Tibial artery (tissue), 4 donors: Measurements from ENCODE around the gene BACH1.
A peak's percentile ranks its signal among the peaks of the same experiment; 100 is the strongest.

Experiments
- DNase-seq, 2 donors: peaks; one replicate each; pipeline ENCODE4 v3.0.0-alpha.2; 2019
- H3K27ac ChIP-seq, 2 donors: fragments of 200-600 bp; sonication (generic) in 1 of 2; 1 replicate in 1 of 2; 2 replicates in 1 of 2; pipeline ENCODE4 v1.5.1; 2018 to 2019; ENCODE audit warnings: mild to moderate bottlenecking in 1 of 2
- H3K27me3 ChIP-seq, 2 donors: fragments of 200-600 bp; sonication (generic) in 1 of 2; one replicate each; pipeline versions ENCODE4 v1.5.1 to v1.6.0; 2016 to 2019
- H3K36me3 ChIP-seq, 3 donors: fragments of 200-600 bp; sonication (generic) in 2 of 3; one replicate each; pipeline ENCODE4 v1.5.1; 2016 to 2019; ENCODE audit warnings: mild to moderate bottlenecking in 2 of 3
- H3K4me1 ChIP-seq, 4 donors: fragments of 200-600 bp; sonication (generic) in 2 of 4; 1 replicate in 3 of 4; 2 replicates in 1 of 4; pipeline ENCODE4 v1.5.1; 2016 to 2019
- H3K4me3 ChIP-seq, 2 donors: fragments of 200-600 bp; sonication (generic) in 1 of 2; 1 replicate in 1 of 2; 2 replicates in 1 of 2; pipeline ENCODE4 v1.5.1; 2018 to 2019; ENCODE audit warnings: mild to moderate bottlenecking in 2 of 2
- H3K9me3 ChIP-seq, 3 donors: fragments of 200-600 bp; sonication (generic) in 1 of 3; one replicate each; pipeline ENCODE4 v1.5.1; 2016 to 2019
- intact Hi-C: fragments of 100-400 bp; cut with DNase I; formaldehyde crosslinking; loops from one replicate; pipeline ENCODE4 v1.15.0; 2023; ENCODE audit warnings: low total_unique reads
- TF ChIP-seq, protein P1 (sequence below), 2 experiments: fragments of 200-600 bp in 1 of 2; fragments of 450-650 bp in 1 of 2; IDR thresholded peaks; one replicate each; pipeline ENCODE4 v1.5.1; 2017 to 2019; ENCODE audit warnings: antibody characterized with exemption in 2 of 2, mild to moderate bottlenecking in 1 of 2, moderate library complexity in 1 of 2

The BACH1 gene

DNA sequence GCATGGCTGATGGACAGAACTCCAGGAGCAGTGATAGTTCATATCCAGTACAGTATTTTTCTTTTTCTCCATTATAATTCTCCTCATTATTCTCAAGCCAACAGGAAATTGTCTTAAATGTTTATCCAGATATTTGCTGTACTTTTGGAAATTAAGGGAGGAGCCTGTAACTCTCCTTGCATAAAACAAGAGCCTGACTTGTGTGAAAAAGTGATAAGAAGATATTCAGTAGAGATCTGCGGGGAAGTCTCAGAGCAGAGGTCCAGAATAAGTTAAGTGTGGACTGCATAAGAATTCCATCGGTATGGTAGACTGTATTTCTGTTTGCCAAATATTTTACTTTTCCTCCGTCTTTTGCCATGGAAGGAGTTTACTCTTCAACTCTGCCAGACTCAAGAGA lies 70.2 kb downstream of the BACH1 start:
- no peaks in the 10 kb centered on the region for H3K4me1 ChIP-seq
- peaks cover 0 to 4% (median 0%) of the 10 kb centered on the region in 3 donors for H3K36me3 ChIP-seq
- no peak overlapping the region for H3K27ac ChIP-seq
- intact Hi-C loops: no loop called here
- H3K27me3 ChIP-seq: no peaks in the 10 kb centered on the region
- TF ChIP-seq, protein P1, sequence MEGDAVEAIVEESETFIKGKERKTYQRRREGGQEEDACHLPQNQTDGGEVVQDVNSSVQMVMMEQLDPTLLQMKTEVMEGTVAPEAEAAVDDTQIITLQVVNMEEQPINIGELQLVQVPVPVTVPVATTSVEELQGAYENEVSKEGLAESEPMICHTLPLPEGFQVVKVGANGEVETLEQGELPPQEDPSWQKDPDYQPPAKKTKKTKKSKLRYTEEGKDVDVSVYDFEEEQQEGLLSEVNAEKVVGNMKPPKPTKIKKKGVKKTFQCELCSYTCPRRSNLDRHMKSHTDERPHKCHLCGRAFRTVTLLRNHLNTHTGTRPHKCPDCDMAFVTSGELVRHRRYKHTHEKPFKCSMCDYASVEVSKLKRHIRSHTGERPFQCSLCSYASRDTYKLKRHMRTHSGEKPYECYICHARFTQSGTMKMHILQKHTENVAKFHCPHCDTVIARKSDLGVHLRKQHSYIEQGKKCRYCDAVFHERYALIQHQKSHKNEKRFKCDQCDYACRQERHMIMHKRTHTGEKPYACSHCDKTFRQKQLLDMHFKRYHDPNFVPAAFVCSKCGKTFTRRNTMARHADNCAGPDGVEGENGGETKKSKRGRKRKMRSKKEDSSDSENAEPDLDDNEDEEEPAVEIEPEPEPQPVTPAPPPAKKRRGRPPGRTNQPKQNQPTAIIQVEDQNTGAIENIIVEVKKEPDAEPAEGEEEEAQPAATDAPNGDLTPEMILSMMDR (IDR thresholded peaks at IDR 0.05): no peak
- DNase-seq: no peak
- no peaks in the 10 kb centered on the region for H3K9me3 ChIP-seq
- H3K4me3 ChIP-seq: no peak overlapping the region

DNA sequence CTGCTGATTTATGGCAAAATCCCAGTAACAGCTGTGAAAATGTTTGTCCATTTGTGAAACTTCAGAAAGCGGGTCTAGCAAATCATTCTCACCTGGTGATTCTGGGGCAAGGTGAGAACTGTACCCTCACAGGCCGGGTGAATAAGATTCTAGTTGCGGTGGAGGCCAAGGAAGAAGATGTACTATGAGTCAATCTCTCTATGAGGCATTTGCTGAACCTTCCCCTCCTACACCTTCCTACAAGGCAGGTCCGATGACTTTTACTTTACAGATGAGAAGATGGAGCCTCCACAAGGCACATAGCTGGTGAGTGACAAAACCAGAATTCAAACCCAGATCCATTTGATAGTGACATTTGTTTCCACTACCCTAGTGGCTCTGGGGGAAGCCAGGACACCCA lies 72.7 kb downstream of the BACH1 start:
- no peak for DNase-seq
- Histone ChIP-seq H3K9me3 (no peaks in the 10 kb centered on the region), H3K4me1 (no peaks in the 10 kb centered on the region), H3K36me3 (peaks cover 0 to 4% (median 0%) of the 10 kb centered on the region in 3 donors), H3K4me3 (no peak overlapping the region), H3K27me3 (no peaks in the 10 kb centered on the region), H3K27ac (no peak overlapping the region)
- TF ChIP-seq, protein P1 (IDR thresholded peaks at IDR 0.05): no peak
- intact Hi-C loops: loop anchor here (5.0 kb wide), 1 partner anchor 209 kb away; no protein-coding TSS in a partner anchor

DNA sequence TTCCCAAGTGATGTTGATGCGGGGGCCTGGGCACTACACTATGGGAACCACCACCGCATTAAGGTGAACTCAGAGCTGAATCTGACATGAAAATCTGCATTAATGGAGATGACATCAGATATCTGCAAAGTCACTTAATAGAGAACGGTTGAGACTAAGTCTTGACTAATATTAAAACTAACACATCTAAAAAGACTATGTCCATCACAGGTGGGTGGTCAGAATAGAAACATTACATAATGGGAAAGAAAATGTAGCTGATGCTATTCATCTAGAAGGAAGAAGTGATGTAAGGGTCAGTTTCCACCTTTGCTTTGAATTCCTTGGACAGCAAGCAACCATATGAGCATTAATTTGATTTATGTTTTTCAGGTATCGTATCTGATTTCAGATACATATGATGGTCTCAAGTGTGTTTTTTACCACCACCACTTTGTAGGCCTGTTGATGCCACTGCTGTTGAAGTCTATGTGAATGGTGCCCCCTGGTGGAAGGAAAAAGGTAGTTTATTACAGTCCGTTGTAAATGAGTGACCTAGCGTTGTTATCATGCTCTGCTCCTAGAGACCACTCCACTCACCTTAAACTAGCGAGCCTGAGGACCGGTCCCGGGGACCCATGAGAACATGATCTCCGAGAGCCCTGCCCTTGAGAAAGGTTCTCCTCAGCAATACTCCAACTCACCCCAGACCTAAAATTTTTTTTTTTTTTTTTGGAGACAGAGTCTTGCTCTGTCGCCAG lies 73.5 kb downstream of the BACH1 start:
- Histone ChIP-seq H3K27me3 (no peaks in the 10 kb centered on the region), H3K4me3 (no peak overlapping the region), H3K27ac (no peak overlapping the region), H3K9me3 (no peaks in the 10 kb centered on the region), H3K4me1 (no peaks in the 10 kb centered on the region), H3K36me3 (peaks cover 0 to 4% (median 0%) of the 10 kb centered on the region in 3 donors)
- DNase-seq: peak in 1 of 2 donors; percentile 45
- TF ChIP-seq, protein P1 (IDR thresholded peaks at IDR 0.05): peak; percentile 66 to 89
- intact Hi-C loops: loop anchor here (2.0 to 5.0 kb wide), 2 partner anchors 210 to 281 kb away; no protein-coding TSS in a partner anchor

DNA sequence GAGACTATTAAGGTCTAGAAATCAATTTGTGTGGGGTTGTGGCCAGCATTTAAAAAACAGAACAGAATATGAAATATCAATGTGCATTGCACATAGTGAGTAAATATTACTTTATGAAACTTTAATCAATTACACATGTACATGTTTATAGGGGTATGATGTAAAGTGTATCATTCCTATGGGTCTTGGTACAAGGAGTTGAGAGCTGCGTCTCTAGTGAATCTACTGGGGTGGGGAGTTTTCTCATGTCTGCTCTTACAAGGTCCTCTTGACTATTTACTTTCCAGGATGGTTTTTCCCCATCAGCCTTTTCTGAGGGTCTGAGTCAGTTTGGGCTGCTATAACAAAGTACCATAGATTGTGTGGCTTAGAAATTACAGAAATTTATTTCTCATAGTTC lies 75.8 kb downstream of the BACH1 start:
- intact Hi-C loops: loop anchor here (5.0 kb wide), 1 partner anchor 212 kb away; no protein-coding TSS in a partner anchor
- Histone ChIP-seq H3K4me3 (no peak overlapping the region), H3K4me1 (no peaks in the 10 kb centered on the region), H3K27ac (no peak overlapping the region), H3K27me3 (no peaks in the 10 kb centered on the region), H3K36me3 (peaks cover 0 to 4% (median 0%) of the 10 kb centered on the region in 3 donors), H3K9me3 (no peaks in the 10 kb centered on the region)
- no peak for DNase-seq
- TF ChIP-seq, protein P1 (IDR thresholded peaks at IDR 0.05): no peak

DNA sequence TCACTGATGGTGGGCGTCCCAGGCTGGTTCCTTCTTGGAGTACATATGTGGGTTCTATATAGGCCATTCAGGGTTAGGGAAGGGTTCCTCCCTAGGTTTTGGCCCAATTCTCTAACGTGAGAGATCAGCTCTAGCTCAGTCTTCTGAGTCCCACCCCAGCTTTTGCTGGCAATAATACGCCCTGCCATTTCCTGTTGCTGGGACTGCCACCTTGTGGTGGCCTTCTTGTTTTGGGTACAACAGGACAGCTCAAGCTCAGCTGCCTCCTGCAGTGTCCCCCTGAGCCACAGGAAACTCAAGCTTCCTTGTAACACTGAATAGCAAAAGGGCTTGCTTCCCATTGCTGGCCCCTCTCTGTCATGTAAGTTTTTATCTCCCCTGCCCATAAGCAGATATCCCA lies 77.8 kb downstream of the BACH1 start:
- TF ChIP-seq, protein P1 (IDR thresholded peaks at IDR 0.05): peak; percentile 16 to 20
- no peak overlapping the region for H3K27ac ChIP-seq
- H3K4me3 ChIP-seq: no peak overlapping the region
- intact Hi-C loops: no loop called here
- DNase-seq: peak in 1 of 2 donors; percentile 34
- no peaks in the 10 kb centered on the region for H3K27me3 ChIP-seq
- H3K36me3 ChIP-seq: no peaks in the 10 kb centered on the region
- H3K9me3 ChIP-seq: no peaks in the 10 kb centered on the region
- no peaks in the 10 kb centered on the region for H3K4me1 ChIP-seq
